HCT116 (cell line): Measurements from ENCODE around the gene HMGCS2. TPM values are rescaled to one million over a fixed set of nuclear protein-coding genes. Genes with fewer than 3 reads are reported as not detected.

Experiments used
- ATAC-seq: fragments of 200-7000 bp; cut with Tn5 transposase; 2 replicates; pipeline ENCODE4 v1.9.1; 2020; ENCODE audit warnings: mild to moderate bottlenecking, moderate library complexity
- BruUV-seq: library from RNA; stranded (reverse); fragments of 400-500 nt; replicated peaks from 2 replicates; lab custom pipeline; 2021; lab: Mats Ljungman, UMichigan
- CTCF ChIA-PET: fragments of 300-600 bp; sonication (Branson Sonifier 250); formaldehyde crosslinking; loops from one replicate; lab custom pipeline; 2021; ENCODE audit warnings: antibody characterized with exemption; lab: Charles Lee
- POLR2A ChIA-PET: fragments of 300-600, 350-600 bp; sonication (Branson Sonifier 250); formaldehyde crosslinking; loops from one replicate; lab custom pipeline; 2021; ENCODE audit warnings: antibody characterized with exemption; lab: Charles Lee
- RAD21 ChIA-PET, 2 experiments: fragments of 300-600 bp; sonication (Branson Sonifier 250); formaldehyde crosslinking; loops; one replicate each; lab custom pipeline; 2023; ENCODE audit warnings: low total read pairs in 2 of 2; ENCODE audit not compliant: uncharacterized antibody in 2 of 2, unreplicated experiment in 2 of 2, low non-redundant PET in 1 of 2; lab: Charles Lee
- DNase-seq: peaks from one replicate; pipeline ENCODE4 v3.0.0-alpha.2; 2010; ENCODE audit warnings: low read depth, low spot score
- H2AFZ ChIP-seq: fragments of 200-600 bp; shearing (Covaris generic), sonication (generic); 2 replicates; pipeline ENCODE4 v1.6.1; 2017; ENCODE audit warnings: low read depth, mixed run types, mixed read lengths, antibody characterized with exemption, low read length; ENCODE audit not compliant: poor library complexity, severe bottlenecking
- H3K27ac ChIP-seq: 2 replicates; pipeline ENCODE4 v1.5.1; 2012; ENCODE audit warnings: low read depth, low read length
- H3K27me3 ChIP-seq: fragments of 200-600 bp; sonication (generic); 2 replicates; pipeline ENCODE4 v1.6.1; 2016; ENCODE audit warnings: mixed run types, low read length, mixed read lengths; ENCODE audit not compliant: insufficient read depth
- H3K36me3 ChIP-seq, 2 experiments: fragments of 200-500 bp in 1 of 2; fragments of 200-600 bp in 1 of 2; sonication (Bioruptor generic) in 1 of 2; sonication (generic) in 1 of 2; 2 replicates each; pipeline versions ENCODE4 v1.5.1 to v1.6.1; 2014 to 2016; ENCODE audit warnings: low read length in 2 of 2, inconsistent platforms in 1 of 2, mixed read lengths in 1 of 2, mixed run types in 1 of 2; ENCODE audit not compliant: insufficient read depth in 2 of 2, control insufficient read depth in 1 of 2
- H3K4me1 ChIP-seq, 2 experiments: fragments of 200-600 bp in 1 of 2; sonication (generic) in 1 of 2; 2 replicates each; pipeline versions ENCODE4 v1.5.1 to v1.6.1; 2012 to 2017; ENCODE audit warnings: low read length in 2 of 2, inconsistent platforms in 1 of 2, mild to moderate bottlenecking in 1 of 2, mixed read lengths in 1 of 2, mixed run types in 1 of 2, moderate library complexity in 1 of 2; ENCODE audit not compliant: insufficient read depth in 2 of 2, control insufficient read depth in 1 of 2
- H3K4me2 ChIP-seq: fragments of 200-600 bp; sonication (generic); 2 replicates; pipeline ENCODE4 v1.6.1; 2017; ENCODE audit warnings: mixed run types, low read length, mixed read lengths
- H3K4me3 ChIP-seq, 2 experiments: fragments of 200-600 bp in 1 of 2; sonication (generic) in 1 of 2; replicated peaks in 1 of 2; 2 replicates each; pipeline ENCODE4 v1.5.1; 2011 to 2016; ENCODE audit warnings: low read length in 2 of 2, control low read depth in 1 of 2, low read depth in 1 of 2, mild to moderate bottlenecking in 1 of 2, mixed read lengths in 1 of 2, mixed run types in 1 of 2
- H3K79me2 ChIP-seq: fragments of 200-600 bp; sonication (generic); 2 replicates; pipeline ENCODE4 v1.6.1; 2017; ENCODE audit warnings: mild to moderate bottlenecking, mixed run types, low read length, moderate library complexity, mixed read lengths; ENCODE audit not compliant: insufficient read depth
- H3K9ac ChIP-seq: fragments of 200-600 bp; sonication (generic); 2 replicates; pipeline ENCODE4 v1.6.1; 2016; ENCODE audit warnings: low read length, mixed read lengths
- H3K9me2 ChIP-seq: fragments of 200-600 bp; sonication (generic), shearing (Covaris generic); 2 replicates; pipeline ENCODE4 v1.6.1; 2017; ENCODE audit warnings: mixed run types, mild to moderate bottlenecking, moderate library complexity; ENCODE audit not compliant: insufficient read depth
- H3K9me3 ChIP-seq, 2 experiments: fragments of 200-500 bp in 1 of 2; fragments of 200-600 bp in 1 of 2; sonication (Bioruptor generic) in 1 of 2; sonication (generic) in 1 of 2; 2 replicates each; pipeline ENCODE4 v1.6.1; 2014 to 2017; ENCODE audit warnings: low read length in 2 of 2, mixed read lengths in 2 of 2, inconsistent platforms in 1 of 2, low read depth in 1 of 2, mild to moderate bottlenecking in 1 of 2, mixed run types in 1 of 2, moderate library complexity in 1 of 2; ENCODE audit not compliant: control insufficient read depth in 1 of 2, insufficient read depth in 1 of 2
- H4K20me1 ChIP-seq: fragments of 200-600 bp; sonication (generic), shearing (Covaris generic); 2 replicates; pipeline ENCODE4 v1.6.1; 2017; ENCODE audit warnings: mixed run types, mild to moderate bottlenecking, moderate library complexity; ENCODE audit not compliant: insufficient read depth
- EGR1 ChIP-seq: IDR thresholded peaks from 2 replicates; pipeline ENCODE4 v1.6.1; 2012; ENCODE audit warnings: low read depth
- ELF1 ChIP-seq: IDR thresholded peaks from 2 replicates; pipeline ENCODE4 v1.6.1; 2012; ENCODE audit warnings: low read depth, borderline replicate concordance
- EZH2phosphoT487 ChIP-seq: fragments of 200-600 bp; IDR thresholded peaks from 2 replicates; pipeline ENCODE4 v1.6.1; 2018; ENCODE audit warnings: antibody characterized with exemption, borderline replicate concordance
- POLR2A ChIP-seq: IDR thresholded peaks from 2 replicates; pipeline ENCODE4 v1.7.0; 2011; ENCODE audit warnings: borderline replicate concordance; ENCODE audit not compliant: insufficient read depth, insufficient read length; ENCODE audit errors: extremely low read depth
- POLR2AphosphoS5 ChIP-seq: IDR thresholded peaks from 2 replicates; pipeline ENCODE4 v1.6.1; 2011; ENCODE audit warnings: mild to moderate bottlenecking, low read depth, low read length, moderate library complexity
- RAD21 ChIP-seq: IDR thresholded peaks from 2 replicates; pipeline ENCODE4 v1.6.1; 2012; ENCODE audit warnings: low read depth, mild to moderate bottlenecking
- SIN3A ChIP-seq: IDR thresholded peaks from 2 replicates; pipeline ENCODE4 v1.6.1; 2012; ENCODE audit warnings: low read depth
- SP1 ChIP-seq: IDR thresholded peaks from 2 replicates; pipeline ENCODE4 v1.6.1; 2012; ENCODE audit warnings: low read depth
- SRF ChIP-seq: IDR thresholded peaks from 2 replicates; pipeline ENCODE4 v1.6.1; 2012; ENCODE audit warnings: low read depth
- YY1 ChIP-seq: IDR thresholded peaks from 2 replicates; pipeline ENCODE4 v1.6.1; 2011; ENCODE audit warnings: low read length, low read depth, moderate library complexity, mild to moderate bottlenecking; ENCODE audit not compliant: insufficient replicate concordance; ENCODE audit errors: extremely low read depth
- ZFX ChIP-seq: fragments of 450-650 bp; IDR thresholded peaks from 2 replicates; pipeline ENCODE4 v1.6.1; 2017
- intact Hi-C: fragments of 100-400 bp; cut with micrococcal nuclease; formaldehyde crosslinking; loops from 2 replicates; pipeline ENCODE4 v1.10.0; 2022
- total RNA-seq: library from RNA; stranded (reverse); gene quantifications from one replicate; pipeline ENCODE4 v1.2.1, GENCODE V29; 2021; ENCODE audit not compliant: unreplicated experiment
- TF ChIP-seq, protein P1 (sequence below): IDR thresholded peaks from 2 replicates; pipeline ENCODE4 v1.6.1; 2012; ENCODE audit warnings: low read depth
- TF ChIP-seq, protein P2 (sequence below): IDR thresholded peaks from 2 replicates; pipeline ENCODE4 v1.6.1; 2011; ENCODE audit warnings: mild to moderate bottlenecking, low read length, moderate library complexity; ENCODE audit not compliant: insufficient replicate concordance; ENCODE audit errors: extremely low read depth
- TF ChIP-seq, protein P3 (sequence below): IDR thresholded peaks from 2 replicates; pipeline ENCODE4 v1.6.1; 2012

The HMGCS2 gene
- total RNA-seq, 1 experiment from 2014 or later: 0.20 TPM

DNA sequence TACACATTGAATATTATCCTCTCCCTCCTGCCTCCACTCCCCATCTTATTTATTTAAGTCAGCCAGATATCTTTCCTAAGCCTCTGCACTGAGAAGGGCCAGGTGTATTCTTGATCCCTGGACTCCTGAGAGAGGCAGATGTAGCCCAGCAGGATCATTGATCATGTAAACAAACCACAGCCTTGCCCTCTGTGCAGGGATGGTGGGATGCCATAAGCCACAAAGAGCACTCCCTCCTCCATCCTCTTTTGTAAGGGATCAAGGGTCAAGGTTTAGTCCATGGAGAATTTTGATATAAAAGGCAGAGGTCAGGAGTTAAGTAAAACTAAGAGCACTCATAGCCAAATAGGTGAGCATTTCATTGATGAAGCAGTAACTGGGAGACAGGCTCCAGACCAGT is 39.7 kb downstream of the HMGCS2 start:
- Histone ChIP-seq H3K4me2 (no peak overlapping the region), H3K79me2 (no peaks in the 10 kb centered on the region), H3K4me3 (no peak overlapping the region), H3K27ac (no peak overlapping the region), H3K9me2 (no peaks in the 10 kb centered on the region), H4K20me1 (no peaks in the 10 kb centered on the region), H3K27me3 (no peaks in the 10 kb centered on the region), H3K4me1 (peaks cover 0 to 7% of the 10 kb centered on the region in 2 experiments; a peak in 1 of 4 replicates), H3K9ac (no peak overlapping the region), H3K36me3 (peaks cover 3 to 30% of the 10 kb centered on the region in 2 experiments; a peak in 3 of 4 replicates), H2AFZ (no peak overlapping the region), H3K9me3 (no peaks in the 10 kb centered on the region)
- no TSS peak for BruUV-seq
- TF ChIP-seq EZH2phosphoT487 (no peak), SRF (no peak), EGR1 (no peak), ELF1 (no peak), ZFX (no peak), POLR2A (no peak), POLR2AphosphoS5 (no peak), YY1 (no peak), SP1 (no peak), RAD21 (no peak), SIN3A (no peak)
- TF ChIP-seq, protein P1, sequence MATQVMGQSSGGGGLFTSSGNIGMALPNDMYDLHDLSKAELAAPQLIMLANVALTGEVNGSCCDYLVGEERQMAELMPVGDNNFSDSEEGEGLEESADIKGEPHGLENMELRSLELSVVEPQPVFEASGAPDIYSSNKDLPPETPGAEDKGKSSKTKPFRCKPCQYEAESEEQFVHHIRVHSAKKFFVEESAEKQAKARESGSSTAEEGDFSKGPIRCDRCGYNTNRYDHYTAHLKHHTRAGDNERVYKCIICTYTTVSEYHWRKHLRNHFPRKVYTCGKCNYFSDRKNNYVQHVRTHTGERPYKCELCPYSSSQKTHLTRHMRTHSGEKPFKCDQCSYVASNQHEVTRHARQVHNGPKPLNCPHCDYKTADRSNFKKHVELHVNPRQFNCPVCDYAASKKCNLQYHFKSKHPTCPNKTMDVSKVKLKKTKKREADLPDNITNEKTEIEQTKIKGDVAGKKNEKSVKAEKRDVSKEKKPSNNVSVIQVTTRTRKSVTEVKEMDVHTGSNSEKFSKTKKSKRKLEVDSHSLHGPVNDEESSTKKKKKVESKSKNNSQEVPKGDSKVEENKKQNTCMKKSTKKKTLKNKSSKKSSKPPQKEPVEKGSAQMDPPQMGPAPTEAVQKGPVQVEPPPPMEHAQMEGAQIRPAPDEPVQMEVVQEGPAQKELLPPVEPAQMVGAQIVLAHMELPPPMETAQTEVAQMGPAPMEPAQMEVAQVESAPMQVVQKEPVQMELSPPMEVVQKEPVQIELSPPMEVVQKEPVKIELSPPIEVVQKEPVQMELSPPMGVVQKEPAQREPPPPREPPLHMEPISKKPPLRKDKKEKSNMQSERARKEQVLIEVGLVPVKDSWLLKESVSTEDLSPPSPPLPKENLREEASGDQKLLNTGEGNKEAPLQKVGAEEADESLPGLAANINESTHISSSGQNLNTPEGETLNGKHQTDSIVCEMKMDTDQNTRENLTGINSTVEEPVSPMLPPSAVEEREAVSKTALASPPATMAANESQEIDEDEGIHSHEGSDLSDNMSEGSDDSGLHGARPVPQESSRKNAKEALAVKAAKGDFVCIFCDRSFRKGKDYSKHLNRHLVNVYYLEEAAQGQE: no peak
- TF ChIP-seq, protein P2, sequence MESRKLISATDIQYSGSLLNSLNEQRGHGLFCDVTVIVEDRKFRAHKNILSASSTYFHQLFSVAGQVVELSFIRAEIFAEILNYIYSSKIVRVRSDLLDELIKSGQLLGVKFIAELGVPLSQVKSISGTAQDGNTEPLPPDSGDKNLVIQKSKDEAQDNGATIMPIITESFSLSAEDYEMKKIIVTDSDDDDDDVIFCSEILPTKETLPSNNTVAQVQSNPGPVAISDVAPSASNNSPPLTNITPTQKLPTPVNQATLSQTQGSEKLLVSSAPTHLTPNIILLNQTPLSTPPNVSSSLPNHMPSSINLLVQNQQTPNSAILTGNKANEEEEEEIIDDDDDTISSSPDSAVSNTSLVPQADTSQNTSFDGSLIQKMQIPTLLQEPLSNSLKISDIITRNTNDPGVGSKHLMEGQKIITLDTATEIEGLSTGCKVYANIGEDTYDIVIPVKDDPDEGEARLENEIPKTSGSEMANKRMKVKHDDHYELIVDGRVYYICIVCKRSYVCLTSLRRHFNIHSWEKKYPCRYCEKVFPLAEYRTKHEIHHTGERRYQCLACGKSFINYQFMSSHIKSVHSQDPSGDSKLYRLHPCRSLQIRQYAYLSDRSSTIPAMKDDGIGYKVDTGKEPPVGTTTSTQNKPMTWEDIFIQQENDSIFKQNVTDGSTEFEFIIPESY: no peak
- TF ChIP-seq, protein P3, sequence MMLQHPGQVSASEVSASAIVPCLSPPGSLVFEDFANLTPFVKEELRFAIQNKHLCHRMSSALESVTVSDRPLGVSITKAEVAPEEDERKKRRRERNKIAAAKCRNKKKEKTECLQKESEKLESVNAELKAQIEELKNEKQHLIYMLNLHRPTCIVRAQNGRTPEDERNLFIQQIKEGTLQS: no peak
- ChIA-PET CTCF (no interaction called here), POLR2A (no interaction called here), RAD21 (no interaction called here)
- DNase-seq (no peak), ATAC-seq (no peak)
- intact Hi-C loops: no loop called here
